Right cardiac atrium (tissue), 5 donors: ENCODE data around the gene ERBB2. TPM values are rescaled to one million over a fixed set of nuclear protein-coding genes. Genes with fewer than 3 reads are reported as not detected.
A peak's percentile ranks its signal among the peaks of the same experiment; 100 is the strongest.
"Not testable (repeated sequence)": the region's sequence is repeated elsewhere in the genome, so short reads cannot be mapped to it uniquely, and the experiment has no call there.

Experiments used
- ATAC-seq, 2 donors: fragments of 200-7000 bp; cut with Tn5 transposase; one replicate each; pipeline versions ENCODE4 v1.8.0 to v1.9.1; 2020; ENCODE audit warnings: moderate library complexity in 2 of 2, mild to moderate bottlenecking in 1 of 2
- DNase-seq, 3 donors: peaks; one replicate each; pipeline ENCODE4 v3.0.0-alpha.2; 2020
- H3K27ac ChIP-seq: one replicate; pipeline ENCODE4 v1.5.1; 2013; ENCODE audit warnings: mild to moderate bottlenecking, low read length, control low read depth, moderate library complexity
- H3K27me3 ChIP-seq: one replicate; pipeline ENCODE4 v1.6.1; 2013; ENCODE audit not compliant: control insufficient read depth, insufficient read depth
- H3K4me1 ChIP-seq: one replicate; pipeline ENCODE4 v1.6.1; 2013; ENCODE audit warnings: low read length; ENCODE audit not compliant: control insufficient read depth, insufficient read depth
- H3K4me3 ChIP-seq: one replicate; pipeline ENCODE4 v1.5.1; 2013; ENCODE audit warnings: low read length, control low read depth
- H3K9me3 ChIP-seq: one replicate; pipeline ENCODE4 v1.6.1; 2013; ENCODE audit warnings: low read length; ENCODE audit not compliant: control insufficient read depth
- WGBS: extraction: QIAGEN DNeasy Blood & Tissue Kit; methylation state at CpG from one replicate; pipeline ENCODE4 v1.1.7; 2013; 5-methylcytosine and 5-hydroxymethylcytosine counted together
- intact Hi-C, 4 donors: fragments of 100-400 bp; cut with DNase I; formaldehyde crosslinking; loops; one replicate each; pipeline versions ENCODE4 v1.11.0 to v1.14.0; 2022 to 2023
- polyA plus RNA-seq: library from polyadenylated mRNA; stranded (reverse); fragments of 200-250 nt; gene quantifications from one replicate; pipeline ENCODE4 v1.2.3, GENCODE V29; 2013
- total RNA-seq, 4 donors: library from RNA; stranded (reverse); fragmentation: NEBNext Ultra II Directional; extraction: Animal tissue kit (Norgen Biotek cat#: 25700); gene quantifications; one replicate each; pipeline ENCODE4 v1.2.1, GENCODE V29; 2021
- donor health status: healthy with polysubstance abuse.
- donor health status: DM: no; HTN: yes; CAD: no.
- donor health status: DM: no; HTN: no; CAD: no.
- donor health status: DM: no; HTN: yes; CAD: no; lungs with severe emphysema.
- donor health status: DM: yes; HTN: yes; CAD: no.

ERBB2 gene
- total and polyA plus RNA-seq, 5 donors, result 56.4 to 178 (median 102) TPM

DNA sequence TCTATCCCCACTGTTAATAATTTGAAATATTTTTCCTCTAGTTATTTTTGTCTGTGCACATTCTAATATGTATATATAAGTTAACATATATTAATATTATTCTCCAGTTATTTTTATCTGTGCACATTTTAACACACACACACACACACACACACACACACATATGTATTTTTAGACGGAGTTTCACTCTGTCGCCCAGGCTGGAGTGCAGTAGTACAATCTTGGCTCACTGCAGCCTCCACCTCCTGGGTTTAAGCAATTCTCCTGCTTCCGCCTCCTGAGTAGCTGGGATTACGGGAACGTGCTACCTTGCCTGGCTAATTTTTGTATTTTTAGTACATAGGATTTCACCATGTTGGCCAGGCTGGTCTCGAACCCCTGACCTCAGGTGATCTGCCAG, 17.8 kb downstream of the ERBB2 start:
- Histone ChIP-seq H3K4me1 (no peaks in the 10 kb centered on the region), H3K27me3 (no peaks in the 10 kb centered on the region), H3K27ac (no peak overlapping the region), H3K9me3 (no peaks in the 10 kb centered on the region), H3K4me3 (no peak overlapping the region)
- WGBS, result 67% methylated on average over 6 of the region's 6 CpGs
- intact Hi-C loops, result no loop called here
- no peak for ATAC-seq
- DNase-seq, result no peak

GRCh38 chr17:39719563-39720355, 19.9 kb downstream of the ERBB2 start:
- intact Hi-C loops, result loop anchor here in 1 of 4 donors (10.0 kb wide), 1 partner anchor 55 kb away; the partner anchor contains the start of genes PNMT and TCAP
- no peak overlapping the region for H3K27ac ChIP-seq
- WGBS, result 84% methylated on average over 7 of the region's 7 CpGs
- no peaks in the 10 kb centered on the region for H3K27me3 ChIP-seq
- no peak overlapping the region for H3K4me3 ChIP-seq
- DNase-seq (peak in 1 of 3 donors; percentile 19), ATAC-seq (no peak)
- no peaks in the 10 kb centered on the region for H3K4me1 ChIP-seq
- no peaks in the 10 kb centered on the region for H3K9me3 ChIP-seq

DNA sequence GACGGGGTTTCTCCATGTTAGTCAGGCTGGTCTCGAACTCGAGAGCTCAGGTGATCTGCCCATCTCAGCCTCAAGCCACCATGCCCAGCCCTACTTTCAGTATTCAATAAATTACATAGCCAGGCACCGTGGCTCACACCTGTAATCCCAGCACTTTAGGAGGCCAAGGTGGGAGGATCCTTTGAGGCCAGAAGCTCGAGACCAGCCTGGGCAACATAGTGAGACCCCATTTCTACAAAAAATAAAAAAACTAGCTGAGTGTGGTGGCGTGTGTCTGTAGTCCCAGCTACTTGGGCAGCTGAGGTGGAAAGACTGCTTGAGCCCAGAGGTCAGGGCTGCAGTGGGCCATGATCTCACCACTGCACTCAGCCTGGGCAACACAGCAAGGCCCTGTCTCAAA, 22.2 kb downstream of the ERBB2 start:
- no peaks in the 10 kb centered on the region for H3K9me3 ChIP-seq
- WGBS, result 95% methylated on average over 6 of the region's 6 CpGs
- ATAC-seq (no peak), DNase-seq (peak in 1 of 3 donors; percentile 6)
- H3K4me1 ChIP-seq, result no peaks in the 10 kb centered on the region
- no peak overlapping the region for H3K4me3 ChIP-seq
- H3K27ac ChIP-seq, result no peak overlapping the region
- no peaks in the 10 kb centered on the region for H3K27me3 ChIP-seq
- intact Hi-C loops, result loop anchor here in 1 of 4 donors (10.0 kb wide), 1 partner anchor 57 kb away; the partner anchor contains the start of genes PNMT and TCAP

GRCh38 chr17:39722965-39723848, 23.3 kb downstream of the ERBB2 start:
- intact Hi-C loops, result loop anchor here in 1 of 4 donors (10.0 kb wide), 1 partner anchor 58 kb away; the partner anchor contains the start of genes PNMT and TCAP
- H3K27me3 ChIP-seq, result no peaks in the 10 kb centered on the region
- no peaks in the 10 kb centered on the region for H3K9me3 ChIP-seq
- DNase-seq (peak in 2 of 3 donors; percentile 58 to 60), ATAC-seq (peak; percentile 7 to 24)
- no peak overlapping the region for H3K27ac ChIP-seq
- 78% methylated on average over 34 of the region's 34 CpGs for WGBS
- no peak overlapping the region for H3K4me3 ChIP-seq
- H3K4me1 ChIP-seq, result no peaks in the 10 kb centered on the region

- Histone ChIP-seq H3K4me3 (no peak overlapping the region), H3K27ac (no peak overlapping the region), H3K27me3 (no peaks in the 10 kb centered on the region), H3K4me1 (peaks cover under 1% of the 10 kb centered on the region), H3K9me3 (no peaks in the 10 kb centered on the region)
- ATAC-seq (no peak), DNase-seq (peak in 2 of 3 donors; percentile 53 to 62)
- intact Hi-C loops, result loop anchor here in 1 of 4 donors (10.0 kb wide), 1 partner anchor 60 kb away; the partner anchor contains the start of genes PNMT and TCAP
- 95% methylated on average over 13 of the region's 13 CpGs for WGBS
Observed at GRCh38 chr17:39724731-39725130, 24.9 kb downstream of the ERBB2 start.

GRCh38 chr17:39725923-39726322, 26.1 kb downstream of the ERBB2 start:
- not testable (repeated sequence) for H3K4me3 ChIP-seq, H3K4me1 ChIP-seq, ATAC-seq, H3K27ac ChIP-seq, H3K27me3 ChIP-seq, DNase-seq, H3K9me3 ChIP-seq
- 94% methylated on average over 1 of the region's 1 CpG for WGBS
- intact Hi-C loops, result loop anchor here in 1 of 4 donors (10.0 kb wide), 1 partner anchor 61 kb away; the partner anchor contains the start of genes PNMT and TCAP

- intact Hi-C loops, result loop anchor here in 1 of 4 donors (10.0 kb wide), 1 partner anchor 62 kb away; the partner anchor contains the start of genes PNMT and TCAP
- Histone ChIP-seq H3K4me1 (peaks cover 2% of the 10 kb centered on the region), H3K27ac (no peak overlapping the region), H3K27me3 (no peaks in the 10 kb centered on the region), H3K4me3 (no peak overlapping the region), H3K9me3 (no peaks in the 10 kb centered on the region)
- 87% methylated on average over 9 of the region's 9 CpGs for WGBS
- ATAC-seq, result no peak
- peak in 2 of 3 donors; percentile 37 to 47 for DNase-seq
Observed at GRCh38 chr17:39726617-39727016, 26.8 kb downstream of the ERBB2 start.

DNA sequence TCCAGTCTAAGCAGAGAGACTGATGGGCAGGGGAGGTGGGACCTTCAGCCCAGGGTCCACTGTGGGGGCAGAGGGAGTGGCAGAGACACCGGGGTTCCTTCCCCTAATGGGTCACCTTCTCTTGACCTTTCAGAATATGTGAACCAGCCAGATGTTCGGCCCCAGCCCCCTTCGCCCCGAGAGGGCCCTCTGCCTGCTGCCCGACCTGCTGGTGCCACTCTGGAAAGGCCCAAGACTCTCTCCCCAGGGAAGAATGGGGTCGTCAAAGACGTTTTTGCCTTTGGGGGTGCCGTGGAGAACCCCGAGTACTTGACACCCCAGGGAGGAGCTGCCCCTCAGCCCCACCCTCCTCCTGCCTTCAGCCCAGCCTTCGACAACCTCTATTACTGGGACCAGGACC, 27.7 kb downstream of the ERBB2 start:
- H3K4me1 ChIP-seq, result peaks cover 2% of the 10 kb centered on the region
- no peak overlapping the region for H3K27ac ChIP-seq
- WGBS, result 72% methylated on average over 10 of the region's 10 CpGs
- no peak overlapping the region for H3K4me3 ChIP-seq
- H3K9me3 ChIP-seq, result no peaks in the 10 kb centered on the region
- H3K27me3 ChIP-seq, result no peaks in the 10 kb centered on the region
- ATAC-seq (no peak), DNase-seq (no peak)
- intact Hi-C loops, result loop anchor here in 1 of 4 donors (10.0 kb wide), 1 partner anchor 63 kb away; the partner anchor contains the start of genes PNMT and TCAP

- ATAC-seq (no peak), DNase-seq (no peak)
- no peak overlapping the region for H3K27ac ChIP-seq
- peak overlapping the region; percentile 76 for H3K4me3 ChIP-seq
- no peaks in the 10 kb centered on the region for H3K9me3 ChIP-seq
- no peaks in the 10 kb centered on the region for H3K27me3 ChIP-seq
- WGBS, result 69% methylated on average over 6 of the region's 6 CpGs
- intact Hi-C loops, result loop anchor here in 1 of 4 donors (10.0 kb wide), 1 partner anchor 65 kb away; the partner anchor contains the start of genes PNMT and TCAP
- H3K4me1 ChIP-seq, result peaks cover 2% of the 10 kb centered on the region
Observed at GRCh38 chr17:39729280-39729851, 29.5 kb downstream of the ERBB2 start.

DNA sequence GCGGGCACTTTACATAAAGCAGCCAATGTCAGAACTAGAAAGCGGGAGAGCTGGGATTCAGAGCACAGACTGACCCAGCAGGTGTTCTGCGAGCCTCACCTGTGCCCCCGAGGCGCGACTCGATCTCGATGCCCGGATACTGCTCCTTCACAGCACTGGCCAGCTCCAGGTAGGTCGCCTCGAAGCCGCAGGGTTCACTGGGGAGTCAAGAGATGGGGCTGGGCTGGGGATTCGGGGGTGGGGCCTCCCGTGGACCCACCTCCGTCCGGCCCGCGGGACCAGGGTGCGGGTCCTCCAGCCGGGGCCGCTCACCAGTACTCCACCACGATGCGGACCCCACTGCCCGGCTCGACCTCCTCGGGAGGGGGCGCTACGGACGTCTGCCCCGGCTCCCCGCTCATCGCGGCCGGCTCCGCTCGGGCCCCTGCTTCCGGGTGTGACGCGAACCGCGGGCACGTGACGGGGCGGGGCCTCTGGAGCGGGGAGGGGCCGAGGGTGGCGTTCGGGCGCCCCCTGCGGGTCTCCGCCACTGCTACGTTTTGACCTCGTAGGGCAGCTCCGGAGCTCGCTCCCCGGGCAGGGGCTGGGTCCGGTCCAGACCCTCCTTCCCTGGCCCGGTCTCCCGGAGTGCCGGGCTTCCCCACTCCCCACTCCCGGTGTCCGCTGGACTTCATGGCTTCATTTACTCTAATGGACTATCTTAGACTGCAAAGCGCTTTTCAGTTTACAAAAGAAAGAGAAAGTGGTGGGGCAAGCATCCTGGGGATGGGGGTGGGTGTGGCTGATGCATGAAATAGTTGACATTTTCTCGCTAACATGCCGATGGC, 30.4 kb downstream of the ERBB2 start, which contains the start of gene MIEN1:
Gene MIEN1, minus strand, starts transcription at position 438 of the 827 bp plus-strand sequence. Its CDS starts 37 bp downstream, at position 401.
- DNase-seq, result peak; percentile 91 to 97 (median 97)
- no peaks in the 10 kb centered on the region for H3K9me3 ChIP-seq
- intact Hi-C loops, result no loop called here
- peak within 1 kb of the TSS; percentile 81 for H3K27ac ChIP-seq
- H3K4me3 ChIP-seq, result peak within 1 kb of the TSS; percentile 76
- WGBS, result under 1% methylated on average over 65 of the region's 65 CpGs
- peaks cover 2% of the 10 kb centered on the region for H3K4me1 ChIP-seq
- H3K27me3 ChIP-seq, result no peaks in the 10 kb centered on the region
- ATAC-seq, result peak; percentile 96 to 97
